ENCODE results near the gene GOLGA7B.

GOLGA7B gene

DNA sequence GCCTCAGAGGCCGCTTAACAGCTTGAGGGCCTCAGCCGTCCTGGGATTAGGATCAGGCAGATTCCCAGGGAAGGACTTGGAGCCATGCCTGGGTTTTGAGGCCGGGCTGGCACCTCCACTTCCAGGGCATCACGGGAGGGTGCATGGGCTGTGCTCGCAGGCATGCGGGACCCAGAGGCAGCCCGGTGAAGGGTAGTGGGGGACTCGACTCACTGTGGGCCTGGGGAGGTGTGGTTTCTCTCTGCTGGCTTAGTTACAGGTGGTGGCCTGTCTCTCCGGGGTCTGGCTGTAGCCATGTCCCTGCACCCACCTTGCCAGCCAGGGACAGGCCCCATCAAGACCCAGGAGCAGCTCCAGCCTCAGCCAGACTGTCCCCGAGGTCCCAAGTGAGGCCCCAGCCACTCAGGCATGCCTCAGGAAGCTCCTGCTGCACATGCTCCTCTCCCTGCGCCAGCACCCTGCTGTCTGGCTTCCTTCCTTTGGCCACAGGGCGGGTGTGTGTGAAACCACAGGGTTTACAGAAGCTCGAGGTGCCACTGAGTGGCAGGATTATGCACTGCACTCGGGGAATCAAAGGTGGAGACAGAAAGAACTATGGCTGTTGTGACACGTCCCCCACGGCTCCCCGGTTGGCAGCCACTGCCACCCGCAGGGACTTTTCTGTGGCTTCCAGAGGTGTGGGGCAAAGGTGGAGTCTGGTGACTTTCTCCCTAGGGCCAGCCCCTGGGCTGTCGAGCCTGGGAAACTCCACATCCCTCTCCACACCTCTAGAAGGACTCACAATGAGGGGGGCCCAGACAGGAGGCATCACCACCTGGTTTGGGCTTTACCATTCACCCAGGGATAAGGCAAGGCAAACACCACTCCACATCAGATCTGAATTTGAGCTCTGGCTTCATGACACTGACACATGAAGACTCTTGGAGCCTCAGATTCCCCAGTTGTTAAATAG is 19.7 kb downstream of the GOLGA7B start:
- Histone ChIP-seq H3K4me1 (ENCODE audit: control insufficient read depth in 1 of 2, insufficient read depth in 2 of 2, low read length in 2 of 2) (peaks cover 0 to 7% of the 10 kb centered on the region in 2 donors), H3K27ac (ENCODE audit: low read length) (no peak overlapping the region), H3K27me3 (ENCODE audit: low read depth, low read length) (peaks cover 2% of the 10 kb centered on the region), H3K36me3 (ENCODE audit: control insufficient read depth in 1 of 2, insufficient read depth in 2 of 2, low read length in 2 of 2) (no peaks in the 10 kb centered on the region), H3K4me3 (ENCODE audit: low read depth in 1 of 2, low read length in 2 of 2) (no peak overlapping the region), H3K9me3 (ENCODE audit: control insufficient read depth in 1 of 2, low read length in 2 of 2) (no peaks in the 10 kb centered on the region)

DNA sequence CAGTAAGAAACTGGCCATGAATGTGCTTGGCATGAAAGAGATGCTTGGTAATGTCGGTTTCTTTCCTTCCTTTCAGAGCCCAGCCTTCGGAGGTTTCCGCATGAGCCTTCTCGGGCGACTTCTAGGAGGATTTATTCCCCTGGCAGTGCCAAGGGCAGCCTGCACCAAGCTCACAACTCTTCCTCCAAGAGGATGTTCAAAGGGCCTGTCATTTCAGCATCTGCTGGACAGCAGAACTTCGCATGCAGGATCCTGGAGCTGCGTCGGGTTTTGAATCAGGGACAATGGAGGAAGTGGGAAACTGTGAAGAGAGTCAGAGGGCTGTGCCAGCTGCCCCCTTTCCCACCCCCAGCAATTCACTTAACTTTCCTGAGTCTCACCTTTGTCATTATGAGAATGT is 21.3 kb downstream of the GOLGA7B start:
- no peak overlapping the region for H3K27ac ChIP-seq (ENCODE audit: low read length)
- no peak overlapping the region for H3K4me3 ChIP-seq (ENCODE audit: low read depth in 1 of 2, low read length in 2 of 2)
- no peaks in the 10 kb centered on the region for H3K27me3 ChIP-seq (ENCODE audit: low read depth, low read length)

DNA sequence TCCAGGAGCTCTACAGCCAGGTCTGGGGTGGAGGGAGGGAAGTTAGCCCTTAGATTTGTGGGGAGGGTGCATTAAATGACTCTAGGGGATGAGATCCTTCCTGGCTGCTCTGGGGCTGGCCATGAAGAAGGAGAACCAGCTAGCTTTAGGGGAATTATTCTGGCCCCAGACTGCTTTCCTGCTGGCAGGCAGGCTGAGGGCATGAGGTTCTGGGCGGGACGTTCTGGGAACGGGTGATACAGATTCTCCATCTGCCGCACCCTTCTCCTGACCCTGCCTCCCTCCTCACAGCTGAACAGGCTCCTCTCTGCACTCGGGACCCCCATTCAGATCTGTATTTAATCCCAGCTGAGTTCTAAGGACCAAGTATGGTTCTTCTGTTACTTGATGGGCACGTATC is 23.9 kb downstream of the GOLGA7B start:
- peaks cover 0 to 7% of the 10 kb centered on the region in 2 donors for H3K4me1 ChIP-seq (ENCODE audit: control insufficient read depth in 1 of 2, insufficient read depth in 2 of 2, low read length in 2 of 2)
- H3K9me3 ChIP-seq (ENCODE audit: control insufficient read depth in 1 of 2, low read length in 2 of 2) = no peaks in the 10 kb centered on the region
- no peaks in the 10 kb centered on the region for H3K36me3 ChIP-seq (ENCODE audit: control insufficient read depth in 1 of 2, insufficient read depth in 2 of 2, low read length in 2 of 2)
- H3K4me3 ChIP-seq (ENCODE audit: low read depth in 1 of 2, low read length in 2 of 2) = no peak overlapping the region
- no peaks in the 10 kb centered on the region for H3K27me3 ChIP-seq (ENCODE audit: low read depth, low read length)
- no peak overlapping the region for H3K27ac ChIP-seq (ENCODE audit: low read length)

More for the DNA sequence above, 21.3 kb downstream of the GOLGA7B start:
- no peaks in the 10 kb centered on the region for H3K36me3 ChIP-seq (ENCODE audit: control insufficient read depth in 1 of 2, insufficient read depth in 2 of 2, low read length in 2 of 2)
- H3K4me1 ChIP-seq (ENCODE audit: control insufficient read depth in 1 of 2, insufficient read depth in 2 of 2, low read length in 2 of 2) = peaks cover 0 to 7% of the 10 kb centered on the region in 2 donors
- H3K9me3 ChIP-seq (ENCODE audit: control insufficient read depth in 1 of 2, low read length in 2 of 2) = no peaks in the 10 kb centered on the region

DNA sequence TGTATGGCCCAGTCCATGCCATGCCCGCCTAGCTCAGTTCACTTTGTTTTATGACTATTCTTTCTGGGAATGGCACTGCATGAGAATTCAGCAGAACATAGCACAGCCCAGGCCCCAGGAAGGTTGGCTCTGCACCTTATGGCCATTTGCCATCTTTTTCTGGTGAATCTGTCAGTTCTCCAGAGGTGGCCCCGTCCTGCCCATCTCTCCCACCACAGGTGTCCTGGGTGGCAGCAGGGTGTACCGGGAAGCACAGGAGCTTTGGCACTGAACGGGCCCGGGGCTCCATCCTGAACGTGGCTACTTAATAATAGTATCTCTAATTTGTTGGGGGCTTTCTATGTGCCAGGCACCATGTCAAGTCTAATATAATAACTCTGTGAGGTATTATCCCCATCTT is 24.7 kb downstream of the GOLGA7B start:
- H3K36me3 ChIP-seq (ENCODE audit: control insufficient read depth in 1 of 2, insufficient read depth in 2 of 2, low read length in 2 of 2) = no peaks in the 10 kb centered on the region
- no peak overlapping the region for H3K27ac ChIP-seq (ENCODE audit: low read length)
- no peaks in the 10 kb centered on the region for H3K27me3 ChIP-seq (ENCODE audit: low read depth, low read length)
- no peak overlapping the region for H3K4me3 ChIP-seq (ENCODE audit: low read depth in 1 of 2, low read length in 2 of 2)
- H3K9me3 ChIP-seq (ENCODE audit: control insufficient read depth in 1 of 2, low read length in 2 of 2) = no peaks in the 10 kb centered on the region
- peaks cover 0 to 2% of the 10 kb centered on the region in 2 donors for H3K4me1 ChIP-seq (ENCODE audit: control insufficient read depth in 1 of 2, insufficient read depth in 2 of 2, low read length in 2 of 2)

DNA sequence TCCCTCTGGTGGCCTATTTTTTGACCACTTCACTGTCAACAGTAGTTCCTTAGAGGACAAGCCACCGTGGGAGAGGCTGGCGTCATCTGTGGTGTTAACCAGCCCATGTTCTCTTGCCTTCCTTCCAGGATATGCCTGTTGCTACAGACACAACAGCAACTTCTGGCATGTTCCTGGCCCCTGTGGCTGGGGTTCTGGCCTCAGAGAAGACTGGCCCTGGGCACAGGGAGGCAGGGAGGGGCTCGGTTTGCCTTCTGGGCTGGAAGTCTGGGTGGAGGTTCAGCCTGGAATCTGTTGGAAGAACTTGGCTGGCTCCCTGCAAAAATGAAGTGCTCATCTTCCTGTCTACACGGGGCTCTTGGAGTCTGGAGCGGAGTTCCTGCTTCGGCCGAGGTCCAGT is 25.7 kb downstream of the GOLGA7B start:
- Histone ChIP-seq H3K9me3 (ENCODE audit: control insufficient read depth in 1 of 2, low read length in 2 of 2) (no peaks in the 10 kb centered on the region), H3K27me3 (ENCODE audit: low read depth, low read length) (no peaks in the 10 kb centered on the region), H3K4me3 (ENCODE audit: low read depth in 1 of 2, low read length in 2 of 2) (no peak overlapping the region), H3K27ac (ENCODE audit: low read length) (no peak overlapping the region), H3K36me3 (ENCODE audit: control insufficient read depth in 1 of 2, insufficient read depth in 2 of 2, low read length in 2 of 2) (no peaks in the 10 kb centered on the region), H3K4me1 (ENCODE audit: control insufficient read depth in 1 of 2, insufficient read depth in 2 of 2, low read length in 2 of 2) (no peaks in the 10 kb centered on the region)

DNA sequence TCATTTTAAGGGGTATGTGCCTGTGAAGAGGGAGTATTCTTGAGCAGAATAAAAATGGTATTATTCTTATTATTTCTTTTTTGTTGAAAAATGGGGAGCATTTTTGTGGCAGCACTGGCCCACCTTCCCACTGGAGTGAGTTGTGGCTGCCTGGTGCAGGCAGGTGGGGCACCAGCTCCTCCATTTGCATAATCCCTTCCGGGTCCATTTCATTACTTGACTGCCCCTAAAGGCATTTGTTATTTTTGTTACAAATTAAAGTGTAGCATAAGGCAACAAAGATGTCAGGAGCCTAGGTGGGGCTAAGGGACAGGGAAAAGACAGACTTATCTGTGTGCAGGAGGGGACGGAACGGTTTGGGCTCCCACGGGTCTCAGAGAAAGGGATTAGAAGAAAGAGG is 26.8 kb downstream of the GOLGA7B start:
- H3K9me3 ChIP-seq (ENCODE audit: control insufficient read depth in 1 of 2, low read length in 2 of 2) = no peaks in the 10 kb centered on the region
- no peak overlapping the region for H3K4me3 ChIP-seq (ENCODE audit: low read depth in 1 of 2, low read length in 2 of 2)
- no peaks in the 10 kb centered on the region for H3K27me3 ChIP-seq (ENCODE audit: low read depth, low read length)
- no peaks in the 10 kb centered on the region for H3K36me3 ChIP-seq (ENCODE audit: control insufficient read depth in 1 of 2, insufficient read depth in 2 of 2, low read length in 2 of 2)
- no peak overlapping the region for H3K27ac ChIP-seq (ENCODE audit: low read length)
- H3K4me1 ChIP-seq (ENCODE audit: control insufficient read depth in 1 of 2, insufficient read depth in 2 of 2, low read length in 2 of 2) = no peaks in the 10 kb centered on the region

DNA sequence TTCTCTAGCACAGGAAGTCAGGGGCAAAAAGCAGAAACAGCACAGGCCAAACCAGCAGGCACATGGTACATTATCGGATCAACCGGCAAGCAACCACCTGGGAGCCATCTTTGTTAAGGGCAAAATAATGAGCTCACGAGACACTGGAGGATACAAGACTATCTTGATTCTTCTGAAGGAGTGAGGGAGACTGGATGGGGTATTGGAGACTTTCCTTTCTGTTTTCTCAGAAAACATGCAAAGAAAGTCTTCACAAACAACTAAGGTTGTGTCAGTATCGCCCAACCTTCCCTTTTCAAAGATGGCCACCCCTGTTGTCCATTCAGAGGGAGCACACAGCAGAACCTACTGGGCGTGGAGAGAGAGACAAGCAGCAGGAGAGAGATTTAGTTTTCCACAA is 29.6 kb downstream of the GOLGA7B start:
- Histone ChIP-seq H3K4me3 (ENCODE audit: low read depth in 1 of 2, low read length in 2 of 2) (no peak overlapping the region), H3K36me3 (ENCODE audit: control insufficient read depth in 1 of 2, insufficient read depth in 2 of 2, low read length in 2 of 2) (no peaks in the 10 kb centered on the region), H3K27ac (ENCODE audit: low read length) (no peak overlapping the region), H3K4me1 (ENCODE audit: control insufficient read depth in 1 of 2, insufficient read depth in 2 of 2, low read length in 2 of 2) (no peaks in the 10 kb centered on the region), H3K9me3 (ENCODE audit: control insufficient read depth in 1 of 2, low read length in 2 of 2) (no peaks in the 10 kb centered on the region), H3K27me3 (ENCODE audit: low read depth, low read length) (no peaks in the 10 kb centered on the region)

DNA sequence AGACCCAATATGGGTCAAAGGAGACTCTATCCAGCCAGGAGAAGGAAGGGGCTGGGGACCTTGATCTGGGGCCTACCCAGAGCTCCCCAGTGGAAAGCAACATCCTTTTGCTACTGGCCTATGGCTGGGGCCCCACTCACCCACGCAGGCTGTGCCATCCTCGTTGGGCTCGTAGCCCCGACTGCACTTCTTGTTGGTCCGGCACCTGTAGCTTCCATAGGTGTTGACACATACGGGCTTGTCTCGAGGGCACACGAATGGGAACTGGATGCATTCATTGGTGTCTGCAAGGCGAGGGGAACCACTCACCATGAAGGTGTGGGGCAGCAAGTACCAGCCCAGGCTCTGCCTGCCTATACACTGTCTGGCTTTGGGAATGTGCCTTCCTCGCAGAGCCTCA is 30.5 kb downstream of the GOLGA7B start:
- Histone ChIP-seq H3K27me3 (ENCODE audit: low read depth, low read length) (no peaks in the 10 kb centered on the region), H3K36me3 (ENCODE audit: control insufficient read depth in 1 of 2, insufficient read depth in 2 of 2, low read length in 2 of 2) (no peaks in the 10 kb centered on the region), H3K27ac (ENCODE audit: low read length) (no peak overlapping the region), H3K4me3 (ENCODE audit: low read depth in 1 of 2, low read length in 2 of 2) (no peak overlapping the region), H3K9me3 (ENCODE audit: control insufficient read depth in 1 of 2, low read length in 2 of 2) (no peaks in the 10 kb centered on the region), H3K4me1 (ENCODE audit: control insufficient read depth in 1 of 2, insufficient read depth in 2 of 2, low read length in 2 of 2) (no peaks in the 10 kb centered on the region)

DNA sequence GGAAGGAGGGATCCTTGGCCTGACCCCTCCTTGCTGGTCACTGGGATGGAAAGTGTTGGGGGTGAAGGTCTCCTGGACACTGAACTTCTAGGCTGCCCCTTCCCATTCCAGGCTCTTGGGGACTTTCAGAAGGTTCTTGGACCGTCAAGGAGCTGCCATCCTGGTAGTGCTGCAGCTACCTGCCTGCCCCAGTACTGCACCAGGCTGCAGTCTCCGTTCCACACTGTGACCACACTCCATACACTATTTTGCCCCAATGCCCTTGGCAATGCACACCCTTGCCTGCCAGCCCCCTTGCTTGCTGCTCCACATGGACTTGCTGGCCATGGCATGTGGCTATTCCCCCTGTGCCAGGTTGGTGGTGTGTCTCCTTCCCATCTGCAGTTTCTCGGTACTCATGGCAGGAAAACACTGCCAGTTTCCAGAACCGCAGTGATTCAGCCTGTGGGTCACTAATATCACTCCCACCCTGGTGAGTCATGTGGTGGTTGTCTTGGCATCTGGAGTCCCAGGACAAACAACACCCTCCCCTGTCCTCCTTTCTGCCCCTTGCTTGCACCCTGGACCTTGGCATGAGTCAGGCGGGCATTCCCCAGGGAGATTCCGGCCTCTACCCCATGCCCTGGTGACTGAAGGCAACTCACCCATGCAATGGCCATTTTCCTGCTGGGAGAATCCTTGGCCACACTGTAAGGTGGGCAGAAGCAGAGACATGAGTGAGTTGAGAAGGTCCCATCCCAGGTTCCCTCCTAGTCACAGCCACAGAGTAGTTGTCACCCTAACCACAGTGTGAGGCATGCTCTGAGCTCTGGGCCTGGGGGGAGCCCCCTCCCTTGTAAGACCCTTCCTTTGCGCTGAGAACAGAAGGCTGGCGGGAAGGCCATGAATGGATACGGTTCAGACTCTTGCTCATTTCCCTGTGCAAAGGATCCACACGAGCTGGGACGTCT is 32.8 kb downstream of the GOLGA7B start:
- H3K9me3 ChIP-seq (ENCODE audit: control insufficient read depth in 1 of 2, low read length in 2 of 2) = no peaks in the 10 kb centered on the region
- H3K4me1 ChIP-seq (ENCODE audit: control insufficient read depth in 1 of 2, insufficient read depth in 2 of 2, low read length in 2 of 2) = no peaks in the 10 kb centered on the region
- H3K27me3 ChIP-seq (ENCODE audit: low read depth, low read length) = no peaks in the 10 kb centered on the region
- no peaks in the 10 kb centered on the region for H3K36me3 ChIP-seq (ENCODE audit: control insufficient read depth in 1 of 2, insufficient read depth in 2 of 2, low read length in 2 of 2)
- no peak overlapping the region for H3K27ac ChIP-seq (ENCODE audit: low read length)
- H3K4me3 ChIP-seq (ENCODE audit: low read depth in 1 of 2, low read length in 2 of 2) = no peak overlapping the region

DNA sequence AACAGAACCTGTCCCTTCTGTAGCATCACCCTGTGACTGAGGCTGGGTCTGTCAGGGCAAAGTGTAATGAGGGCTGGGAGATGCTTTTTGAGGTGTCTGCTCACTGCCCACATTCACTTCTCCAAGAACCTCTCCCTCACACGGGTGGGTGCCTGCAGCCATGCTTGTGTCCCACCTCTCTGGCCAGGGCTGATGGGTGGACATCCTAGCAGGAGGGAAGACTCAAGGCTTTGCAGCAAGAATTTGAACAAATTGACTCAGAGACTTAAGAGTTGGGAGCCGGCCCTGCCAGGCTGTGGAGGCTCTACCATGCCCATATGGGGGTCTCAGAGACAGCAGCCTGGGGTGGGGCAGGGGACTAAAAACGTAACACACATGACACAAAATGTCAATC is 33.4 kb downstream of the GOLGA7B start:
- no peaks in the 10 kb centered on the region for H3K4me1 ChIP-seq (ENCODE audit: control insufficient read depth in 1 of 2, insufficient read depth in 2 of 2, low read length in 2 of 2)
- H3K9me3 ChIP-seq (ENCODE audit: control insufficient read depth in 1 of 2, low read length in 2 of 2) = no peaks in the 10 kb centered on the region
- no peaks in the 10 kb centered on the region for H3K27me3 ChIP-seq (ENCODE audit: low read depth, low read length)
- H3K36me3 ChIP-seq (ENCODE audit: control insufficient read depth in 1 of 2, insufficient read depth in 2 of 2, low read length in 2 of 2) = no peaks in the 10 kb centered on the region
- no peak overlapping the region for H3K4me3 ChIP-seq (ENCODE audit: low read depth in 1 of 2, low read length in 2 of 2)
- no peak overlapping the region for H3K27ac ChIP-seq (ENCODE audit: low read length)

DNA sequence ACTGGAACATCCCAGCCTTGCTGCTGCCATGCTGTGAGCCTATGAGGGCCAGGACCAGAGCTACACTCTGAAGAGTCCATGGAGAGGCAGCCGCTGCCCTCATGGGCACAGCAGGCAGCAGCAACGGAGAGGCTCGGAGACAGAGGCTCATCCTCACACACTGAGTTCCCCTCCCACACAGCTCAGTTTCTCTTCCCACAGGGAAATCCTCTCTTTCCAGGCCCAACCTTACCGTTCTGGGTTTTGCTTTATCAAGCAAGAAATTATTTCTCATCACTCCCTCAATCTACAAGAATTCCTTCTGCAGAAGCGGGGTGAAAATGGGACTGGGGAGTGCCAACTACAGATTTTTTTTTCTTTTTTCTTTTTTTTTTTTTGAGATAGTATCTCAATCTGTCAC is 36.6 kb downstream of the GOLGA7B start:
- no peak overlapping the region for H3K4me3 ChIP-seq (ENCODE audit: low read depth in 1 of 2, low read length in 2 of 2)
- no peak overlapping the region for H3K27ac ChIP-seq (ENCODE audit: low read length)
- H3K27me3 ChIP-seq (ENCODE audit: low read depth, low read length) = no peaks in the 10 kb centered on the region
- H3K36me3 ChIP-seq (ENCODE audit: control insufficient read depth in 1 of 2, insufficient read depth in 2 of 2, low read length in 2 of 2) = no peaks in the 10 kb centered on the region
- no peaks in the 10 kb centered on the region for H3K4me1 ChIP-seq (ENCODE audit: control insufficient read depth in 1 of 2, insufficient read depth in 2 of 2, low read length in 2 of 2)
- H3K9me3 ChIP-seq (ENCODE audit: control insufficient read depth in 1 of 2, low read length in 2 of 2) = no peaks in the 10 kb centered on the region
